Muscle of arm (tissue), 12 donors: ENCODE measurements around the gene ATIC. TPM values are rescaled to one million over a fixed set of nuclear protein-coding genes. Genes with fewer than 3 reads are reported as not detected.
A peak's percentile ranks its signal among the peaks of the same experiment; 100 is the strongest.

Experiments
- DNase-seq: peaks from one replicate; pipeline ENCODE4 v3.0.0-alpha.2; 2013
- polyA plus RNA-seq, 12 donors: library from polyadenylated mRNA; unstranded; fragments of 120-200 nt; gene quantifications; one replicate each; pipeline ENCODE4 v1.2.1, GENCODE V29; 2013; ENCODE audit not compliant: insufficient read length in 12 of 12

The ATIC gene
- polyA plus RNA-seq, 12 donors, result 42.1 to 83.0 (median 50.1) TPM; not detected in 1

GRCh38 chr2:215395687-215396460, 84.0 kb downstream of the ATIC start:
- DNase-seq, result no peak

- DNase-seq, result peak; percentile 14
Observed at GRCh38 chr2:215396595-215397313, 84.9 kb downstream of the ATIC start.

- DNase-seq, result no peak
Observed at GRCh38 chr2:215397632-215398341, 85.9 kb downstream of the ATIC start.

- no peak for DNase-seq
Observed at GRCh38 chr2:215399067-215399716, 87.3 kb downstream of the ATIC start.

Other genes with a start within 250 kb of the ATIC start
- 1 to 10 TPM in 3 of 12 donors, under 1 TPM in 6, not detected in 3; 0.03 to 4.6 (median 0.06) TPM for gene ABCA12, start 173.4 kb upstream of the ATIC start, polyA plus RNA-seq
- 100 to 1,000 TPM; 377 to 986 (median 499) TPM for gene FN1, start 124.0 kb downstream of the ATIC start, polyA plus RNA-seq